IPS-NIHi11 (cell line): ENCODE data around the gene CDC6.

Source experiments
- DNase-seq: peaks from one replicate; pipeline ENCODE4 v3.0.0; 2012; ENCODE audit warnings: mixed read lengths, low spot score

Gene CDC6

GRCh38 chr17:40287494-40288369 lies at the start of gene CDC6:
TSS of gene CDC6 (plus strand) at chr17:40287879. CDS start at chr17:40289421, 1,542 bp downstream.
- DNase-seq: peak; percentile 96

GRCh38 chr17:40241252-40241834 lies 46.3 kb upstream of the CDC6 start:
- DNase-seq: no peak

- no peak for DNase-seq
Measured at GRCh38 chr17:40242774-40243173, 44.9 kb upstream of the CDC6 start.

- DNase-seq: no peak
Measured at GRCh38 chr17:40243761-40244160, 43.9 kb upstream of the CDC6 start.

GRCh38 chr17:40244255-40244654 lies 43.4 kb upstream of the CDC6 start:
- no peak for DNase-seq

GRCh38 chr17:40247926-40248495 lies 39.7 kb upstream of the CDC6 start:
- no peak for DNase-seq

GRCh38 chr17:40248507-40248906 lies 39.2 kb upstream of the CDC6 start:
- no peak for DNase-seq

- no peak for DNase-seq
Measured at GRCh38 chr17:40251576-40251975, 36.1 kb upstream of the CDC6 start.

GRCh38 chr17:40253565-40253964 lies 34.1 kb upstream of the CDC6 start:
- DNase-seq: no peak

- no peak for DNase-seq
Measured at GRCh38 chr17:40259505-40259904, 28.2 kb upstream of the CDC6 start.

GRCh38 chr17:40260528-40260927 lies 27.2 kb upstream of the CDC6 start:
- DNase-seq: no peak

GRCh38 chr17:40264458-40265185 lies 23.1 kb upstream of the CDC6 start:
- DNase-seq: no peak

- DNase-seq: no peak
Measured at GRCh38 chr17:40265337-40265736, 22.3 kb upstream of the CDC6 start.

GRCh38 chr17:40266882-40267281 lies 20.8 kb upstream of the CDC6 start:
- no peak for DNase-seq

GRCh38 chr17:40268141-40268712 lies 19.5 kb upstream of the CDC6 start:
- DNase-seq: no peak

- no peak for DNase-seq
Measured at GRCh38 chr17:40278414-40278813, 9.3 kb upstream of the CDC6 start.

- no peak for DNase-seq
Measured at GRCh38 chr17:40279402-40279801, 8.3 kb upstream of the CDC6 start.

GRCh38 chr17:40281663-40282062 lies 6.0 kb upstream of the CDC6 start:
- peak; percentile 57 for DNase-seq

GRCh38 chr17:40283662-40284061 lies 4.0 kb upstream of the CDC6 start:
- no peak for DNase-seq

- DNase-seq: peak; percentile 17
Measured at GRCh38 chr17:40284085-40284713, 3.5 kb upstream of the CDC6 start.

GRCh38 chr17:40286473-40286872 lies 1.2 kb upstream of the CDC6 start:
- DNase-seq: no peak

- no peak for DNase-seq
Measured at GRCh38 chr17:40287159-40287493, 553 bp upstream of the CDC6 start.
